T-helper 17 cell (primary cell): ENCODE data around the gene COG3. TPM values are rescaled to one million over a fixed set of nuclear protein-coding genes. Genes with fewer than 3 reads are reported as not detected.
A peak's percentile ranks its signal among the peaks of the same experiment; 100 is the strongest.

Source experiments
- ATAC-seq: fragments of 150-1000 bp; cut with Tn5 transposase; 2 replicates; pipeline ENCODE4 v1.10.0; 2021; ENCODE audit warnings: mild to moderate bottlenecking, moderate library complexity
- DNase-seq, 3 donors: peaks; one replicate each; pipeline versions ENCODE4 v3.0.0 to v3.0.0-alpha.2; 2020 to 2021
- H3K9me3 ChIP-seq: one replicate; pipeline ENCODE4 v1.7.0; 2013; ENCODE audit warnings: low read length, mild to moderate bottlenecking; ENCODE audit not compliant: control insufficient read depth, poor library complexity, severe bottlenecking
- H3K27ac Mint-ChIP-seq: one replicate; pipeline ENCODE4 v1.8.0; 2022; ENCODE audit warnings: mild to moderate bottlenecking, moderate library complexity, mixed read lengths
- H3K27me3 Mint-ChIP-seq: one replicate; pipeline ENCODE4 v1.8.0; 2022; ENCODE audit warnings: mixed read lengths
- H3K36me3 Mint-ChIP-seq: one replicate; pipeline ENCODE4 v1.8.0; 2022; ENCODE audit warnings: low read depth, mixed read lengths
- H3K4me1 Mint-ChIP-seq: one replicate; pipeline ENCODE4 v1.8.0; 2022; ENCODE audit warnings: mild to moderate bottlenecking, mixed read lengths
- H3K4me3 Mint-ChIP-seq: one replicate; pipeline ENCODE4 v1.8.0; 2022; ENCODE audit warnings: mild to moderate bottlenecking, moderate library complexity, mixed read lengths
- total RNA-seq, 4 donors: library from RNA in 2 of 4; stranded (reverse) in 2 of 4; gene quantifications; one replicate each; pipeline ENCODE4 v1.2.3 and lab custom pipeline; 2022 to 2026

The COG3 gene
- total RNA-seq, 2 donors from 2014 or later, result 42.5 to 50.8 TPM

GRCh38 chr13:45464141-45464686 lies 525 bp upstream of the COG3 start:
- H3K27ac Mint-ChIP-seq, result peak overlapping the region; percentile 93
- no peaks in the 10 kb centered on the region for H3K27me3 Mint-ChIP-seq
- H3K4me1 Mint-ChIP-seq, result peaks cover 36% of the 10 kb centered on the region
- H3K9me3 ChIP-seq, result no peaks in the 10 kb centered on the region
- peak overlapping the region; percentile 93 for H3K4me3 Mint-ChIP-seq
- ATAC-seq, result no peak
- H3K36me3 Mint-ChIP-seq, result no peaks in the 10 kb centered on the region
- DNase-seq, result no peak

- Mint-ChIP-seq H3K27me3 (no peaks in the 10 kb centered on the region), H3K4me3 (peak overlapping the region; percentile 93), H3K27ac (peak overlapping the region; percentile 93), H3K36me3 (no peaks in the 10 kb centered on the region), H3K4me1 (peaks cover 44% of the 10 kb centered on the region)
- DNase-seq (no peak), ATAC-seq (no peak)
- H3K9me3 ChIP-seq, result no peaks in the 10 kb centered on the region
Observed at GRCh38 chr13:45466359-45466758, 1.6 kb downstream of the COG3 start.

GRCh38 chr13:45468635-45469034 lies 3.9 kb downstream of the COG3 start:
- no peak for DNase-seq

GRCh38 chr13:45472171-45472705 lies 7.5 kb downstream of the COG3 start:
- no peaks in the 10 kb centered on the region for H3K27me3 Mint-ChIP-seq
- ATAC-seq (no peak), DNase-seq (no peak)
- H3K4me3 Mint-ChIP-seq, result no peak overlapping the region
- no peaks in the 10 kb centered on the region for H3K36me3 Mint-ChIP-seq
- no peak overlapping the region for H3K27ac Mint-ChIP-seq
- H3K9me3 ChIP-seq, result no peaks in the 10 kb centered on the region
- peaks cover 45% of the 10 kb centered on the region for H3K4me1 Mint-ChIP-seq

More at GRCh38 chr13:45468635-45469034, 3.9 kb downstream of the COG3 start:
- no peaks in the 10 kb centered on the region for H3K9me3 ChIP-seq
- Mint-ChIP-seq H3K36me3 (no peaks in the 10 kb centered on the region), H3K27ac (peak overlapping the region; percentile 53), H3K27me3 (no peaks in the 10 kb centered on the region), H3K4me3 (no peak overlapping the region), H3K4me1 (peaks cover 57% of the 10 kb centered on the region)
- ATAC-seq, result no peak

GRCh38 chr13:45473627-45474026 lies 8.9 kb downstream of the COG3 start:
- peak; percentile 82 for ATAC-seq
- H3K36me3 Mint-ChIP-seq, result no peaks in the 10 kb centered on the region
- H3K9me3 ChIP-seq, result no peaks in the 10 kb centered on the region
- no peak overlapping the region for H3K4me3 Mint-ChIP-seq
- no peaks in the 10 kb centered on the region for H3K27me3 Mint-ChIP-seq
- H3K27ac Mint-ChIP-seq, result no peak overlapping the region
- DNase-seq, result no peak
- H3K4me1 Mint-ChIP-seq, result peaks cover 38% of the 10 kb centered on the region

GRCh38 chr13:45474584-45475454 lies 10.1 kb downstream of the COG3 start:
- peak overlapping the region; percentile 92 for H3K27ac Mint-ChIP-seq
- no peak for ATAC-seq
- no peaks in the 10 kb centered on the region for H3K36me3 Mint-ChIP-seq
- H3K4me1 Mint-ChIP-seq, result peaks cover 38% of the 10 kb centered on the region
- DNase-seq, result no peak
- H3K27me3 Mint-ChIP-seq, result no peaks in the 10 kb centered on the region
- H3K9me3 ChIP-seq, result no peaks in the 10 kb centered on the region
- H3K4me3 Mint-ChIP-seq, result no peak overlapping the region

- H3K27me3 Mint-ChIP-seq, result no peaks in the 10 kb centered on the region
- H3K9me3 ChIP-seq, result no peaks in the 10 kb centered on the region
- peak overlapping the region; percentile 68 for H3K27ac Mint-ChIP-seq
- H3K4me3 Mint-ChIP-seq, result no peak overlapping the region
- no peaks in the 10 kb centered on the region for H3K36me3 Mint-ChIP-seq
- ATAC-seq (no peak), DNase-seq (no peak)
- peaks cover 14% of the 10 kb centered on the region for H3K4me1 Mint-ChIP-seq
Observed at GRCh38 chr13:45479661-45480060, 14.9 kb downstream of the COG3 start.

- Mint-ChIP-seq H3K27ac (no peak overlapping the region), H3K4me1 (peaks cover 8% of the 10 kb centered on the region), H3K27me3 (no peaks in the 10 kb centered on the region), H3K4me3 (no peak overlapping the region), H3K36me3 (peaks cover 2% of the 10 kb centered on the region)
- ATAC-seq (no peak), DNase-seq (no peak)
- no peaks in the 10 kb centered on the region for H3K9me3 ChIP-seq
Observed at GRCh38 chr13:45481688-45482087, 16.9 kb downstream of the COG3 start.

GRCh38 chr13:45482571-45483173 lies 17.9 kb downstream of the COG3 start:
- H3K4me1 Mint-ChIP-seq, result peaks cover 11% of the 10 kb centered on the region
- ATAC-seq (no peak), DNase-seq (no peak)
- no peaks in the 10 kb centered on the region for H3K27me3 Mint-ChIP-seq
- H3K27ac Mint-ChIP-seq, result peak overlapping the region; percentile 54
- H3K4me3 Mint-ChIP-seq, result no peak overlapping the region
- H3K36me3 Mint-ChIP-seq, result peaks cover 4% of the 10 kb centered on the region
- no peaks in the 10 kb centered on the region for H3K9me3 ChIP-seq

GRCh38 chr13:45487604-45488003 lies 22.9 kb downstream of the COG3 start:
- no peaks in the 10 kb centered on the region for H3K9me3 ChIP-seq
- peaks cover 4% of the 10 kb centered on the region for H3K36me3 Mint-ChIP-seq
- no peak for DNase-seq
- peak overlapping the region; percentile 74 for H3K4me3 Mint-ChIP-seq
- ATAC-seq, result no peak
- peak overlapping the region; percentile 59 for H3K27ac Mint-ChIP-seq
- peaks cover 8% of the 10 kb centered on the region for H3K4me1 Mint-ChIP-seq
- H3K27me3 Mint-ChIP-seq, result no peaks in the 10 kb centered on the region

- no peaks in the 10 kb centered on the region for H3K27me3 Mint-ChIP-seq
- H3K27ac Mint-ChIP-seq, result no peak overlapping the region
- ATAC-seq (peak; percentile 80), DNase-seq (no peak)
- no peak overlapping the region for H3K4me3 Mint-ChIP-seq
- no peaks in the 10 kb centered on the region for H3K9me3 ChIP-seq
- H3K4me1 Mint-ChIP-seq, result peaks cover 8% of the 10 kb centered on the region
- peaks cover 4% of the 10 kb centered on the region for H3K36me3 Mint-ChIP-seq
Observed at GRCh38 chr13:45490068-45490467, 25.3 kb downstream of the COG3 start.

- H3K36me3 Mint-ChIP-seq, result peaks cover under 1% of the 10 kb centered on the region
- H3K27me3 Mint-ChIP-seq, result no peaks in the 10 kb centered on the region
- DNase-seq (no peak), ATAC-seq (no peak)
- no peaks in the 10 kb centered on the region for H3K9me3 ChIP-seq
- H3K27ac Mint-ChIP-seq, result no peak overlapping the region
- peaks cover 3% of the 10 kb centered on the region for H3K4me1 Mint-ChIP-seq
- no peak overlapping the region for H3K4me3 Mint-ChIP-seq
Observed at GRCh38 chr13:45492538-45492937, 27.8 kb downstream of the COG3 start.

- no peaks in the 10 kb centered on the region for H3K27me3 Mint-ChIP-seq
- no peak for DNase-seq
- peaks cover 6% of the 10 kb centered on the region for H3K36me3 Mint-ChIP-seq
- H3K4me3 Mint-ChIP-seq, result no peak overlapping the region
- ATAC-seq, result no peak
- peak overlapping the region; percentile 29 for H3K27ac Mint-ChIP-seq
- H3K9me3 ChIP-seq, result no peaks in the 10 kb centered on the region
- H3K4me1 Mint-ChIP-seq, result peaks cover 15% of the 10 kb centered on the region
Observed at GRCh38 chr13:45496942-45497341, 32.2 kb downstream of the COG3 start.
